ENCODE results near the gene PLPP1. TPM values are rescaled to one million over a fixed set of nuclear protein-coding genes. Genes with fewer than 3 reads are reported as not detected.

Gene PLPP1
- total and polyA plus RNA-seq, 4 donors = 23.4 to 149 (median 68.7) TPM

- Histone ChIP-seq H3K36me3 (ENCODE audit: control insufficient read depth in 4 of 4, insufficient read depth in 3 of 4, low read depth in 1 of 4, low read length in 3 of 4) (no peaks in the 10 kb centered on the region), H3K4me3 (ENCODE audit: low read depth in 1 of 3, low read length in 3 of 3) (no peak overlapping the region), H3K9me3 (ENCODE audit: control insufficient read depth in 4 of 4, low read length in 3 of 4) (no peaks in the 10 kb centered on the region), H3K4me1 (ENCODE audit: control insufficient read depth in 4 of 4, insufficient read depth in 4 of 4, low read length in 3 of 4) (no peaks in the 10 kb centered on the region), H3K9ac (ENCODE audit: low read depth in 1 of 2, low read length in 2 of 2) (no peak overlapping the region), H3K27me3 (ENCODE audit: control insufficient read depth in 4 of 4, insufficient read depth in 4 of 4, low read length in 3 of 4) (no peaks in the 10 kb centered on the region), H3K27ac (ENCODE audit: low read depth in 1 of 2, low read length in 2 of 2) (no peak overlapping the region)
- TF ChIP-seq MAX (IDR thresholded peaks at IDR 0.05) = no peak
- TF ChIP-seq TAF1 (conservative IDR thresholded peaks at IDR 0.05) = no peak
- TF ChIP-seq, protein P1, sequence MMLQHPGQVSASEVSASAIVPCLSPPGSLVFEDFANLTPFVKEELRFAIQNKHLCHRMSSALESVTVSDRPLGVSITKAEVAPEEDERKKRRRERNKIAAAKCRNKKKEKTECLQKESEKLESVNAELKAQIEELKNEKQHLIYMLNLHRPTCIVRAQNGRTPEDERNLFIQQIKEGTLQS (IDR thresholded peaks at IDR 0.05) = no peak
- no peak for TF ChIP-seq FOXA1 (IDR thresholded peaks at IDR 0.05)
- TF ChIP-seq EGR1 (IDR thresholded peaks at IDR 0.05; ENCODE audit: low read depth in 2 of 2) = no peak
- TF ChIP-seq HNF4G (IDR thresholded peaks at IDR 0.05) = no peak
- no peak for TF ChIP-seq SP1 (IDR thresholded peaks at IDR 0.05)
- TF ChIP-seq HNF4A (conservative IDR thresholded peaks at IDR 0.05) = no peak
- TF ChIP-seq, protein P2, sequence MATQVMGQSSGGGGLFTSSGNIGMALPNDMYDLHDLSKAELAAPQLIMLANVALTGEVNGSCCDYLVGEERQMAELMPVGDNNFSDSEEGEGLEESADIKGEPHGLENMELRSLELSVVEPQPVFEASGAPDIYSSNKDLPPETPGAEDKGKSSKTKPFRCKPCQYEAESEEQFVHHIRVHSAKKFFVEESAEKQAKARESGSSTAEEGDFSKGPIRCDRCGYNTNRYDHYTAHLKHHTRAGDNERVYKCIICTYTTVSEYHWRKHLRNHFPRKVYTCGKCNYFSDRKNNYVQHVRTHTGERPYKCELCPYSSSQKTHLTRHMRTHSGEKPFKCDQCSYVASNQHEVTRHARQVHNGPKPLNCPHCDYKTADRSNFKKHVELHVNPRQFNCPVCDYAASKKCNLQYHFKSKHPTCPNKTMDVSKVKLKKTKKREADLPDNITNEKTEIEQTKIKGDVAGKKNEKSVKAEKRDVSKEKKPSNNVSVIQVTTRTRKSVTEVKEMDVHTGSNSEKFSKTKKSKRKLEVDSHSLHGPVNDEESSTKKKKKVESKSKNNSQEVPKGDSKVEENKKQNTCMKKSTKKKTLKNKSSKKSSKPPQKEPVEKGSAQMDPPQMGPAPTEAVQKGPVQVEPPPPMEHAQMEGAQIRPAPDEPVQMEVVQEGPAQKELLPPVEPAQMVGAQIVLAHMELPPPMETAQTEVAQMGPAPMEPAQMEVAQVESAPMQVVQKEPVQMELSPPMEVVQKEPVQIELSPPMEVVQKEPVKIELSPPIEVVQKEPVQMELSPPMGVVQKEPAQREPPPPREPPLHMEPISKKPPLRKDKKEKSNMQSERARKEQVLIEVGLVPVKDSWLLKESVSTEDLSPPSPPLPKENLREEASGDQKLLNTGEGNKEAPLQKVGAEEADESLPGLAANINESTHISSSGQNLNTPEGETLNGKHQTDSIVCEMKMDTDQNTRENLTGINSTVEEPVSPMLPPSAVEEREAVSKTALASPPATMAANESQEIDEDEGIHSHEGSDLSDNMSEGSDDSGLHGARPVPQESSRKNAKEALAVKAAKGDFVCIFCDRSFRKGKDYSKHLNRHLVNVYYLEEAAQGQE (IDR thresholded peaks at IDR 0.05) = no peak
- 91% methylated on average over 3 of the region's 3 CpGs for WGBS
- no peak for DNase-seq (ENCODE audit: low spot score)
Observed at GRCh38 chr5:55557123-55557522, 22.4 kb upstream of the PLPP1 start.

DNA sequence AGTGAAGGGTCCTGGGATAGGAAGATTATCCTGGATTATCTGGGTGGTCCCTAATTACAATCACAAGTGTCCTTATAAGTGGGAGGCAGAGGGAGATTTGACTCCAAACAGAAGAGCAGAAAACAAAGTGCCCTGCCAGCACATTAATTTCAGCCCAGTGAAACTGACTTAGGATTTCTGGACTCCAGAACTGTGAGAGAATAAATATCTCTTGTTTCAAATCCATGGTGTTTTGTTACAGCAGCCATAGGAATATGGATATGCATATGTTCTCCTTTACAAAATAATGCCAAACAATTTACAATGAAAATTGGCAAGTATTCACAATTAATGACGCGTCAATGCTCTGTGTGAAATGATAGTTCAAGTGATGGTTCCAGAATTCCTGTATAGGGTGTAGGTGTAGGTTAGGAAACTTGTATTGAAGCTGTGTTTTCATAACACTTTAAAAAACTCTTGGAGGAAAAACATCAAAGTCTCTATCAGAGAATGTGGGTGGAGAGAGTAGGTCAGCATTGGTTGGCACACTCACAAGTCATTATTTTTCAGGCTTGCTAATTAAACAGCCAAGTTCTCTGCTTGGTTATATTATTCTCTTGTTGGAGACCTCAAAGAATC, 19.9 kb upstream of the PLPP1 start:
- Histone ChIP-seq H3K36me3 (ENCODE audit: control insufficient read depth in 4 of 4, insufficient read depth in 3 of 4, low read depth in 1 of 4, low read length in 3 of 4) (no peaks in the 10 kb centered on the region), H3K4me3 (ENCODE audit: low read depth in 1 of 3, low read length in 3 of 3) (no peak overlapping the region), H3K27me3 (ENCODE audit: control insufficient read depth in 4 of 4, insufficient read depth in 4 of 4, low read length in 3 of 4) (no peaks in the 10 kb centered on the region), H3K4me1 (ENCODE audit: control insufficient read depth in 4 of 4, insufficient read depth in 4 of 4, low read length in 3 of 4) (no peaks in the 10 kb centered on the region), H3K9me3 (ENCODE audit: control insufficient read depth in 4 of 4, low read length in 3 of 4) (no peaks in the 10 kb centered on the region), H3K27ac (ENCODE audit: low read depth in 1 of 2, low read length in 2 of 2) (no peak overlapping the region), H3K9ac (ENCODE audit: low read depth in 1 of 2, low read length in 2 of 2) (no peak overlapping the region)
- 99% methylated on average over 2 of the region's 2 CpGs for WGBS
- no peak for DNase-seq (ENCODE audit: low spot score)
- TF ChIP-seq GABPA (IDR thresholded peaks at IDR 0.05 in 1 of 2, conservative IDR thresholded peaks at IDR 0.05 in 1 of 2) = no peak
- no peak for TF ChIP-seq HNF4G (IDR thresholded peaks at IDR 0.05)
- TF ChIP-seq, protein P2 (IDR thresholded peaks at IDR 0.05) = no peak
- no peak for TF ChIP-seq RAD21 (IDR thresholded peaks at IDR 0.05)
